GM15510 (cell line): ENCODE measurements around the gene GALR3.

Experiments used
- POLR2A ChIP-seq: IDR thresholded peaks from 3 replicates; pipeline ENCODE4 v1.6.1; 2011; ENCODE audit warnings: borderline replicate concordance; ENCODE audit not compliant: insufficient read length; ENCODE audit errors: extremely low read depth

The GALR3 gene

GRCh38 chr22:37797874-37798500 is 25.2 kb upstream of the GALR3 start:
- TF ChIP-seq POLR2A: no peak

- TF ChIP-seq POLR2A: no peak
Observed at GRCh38 chr22:37801946-37802309, 21.3 kb upstream of the GALR3 start.

DNA sequence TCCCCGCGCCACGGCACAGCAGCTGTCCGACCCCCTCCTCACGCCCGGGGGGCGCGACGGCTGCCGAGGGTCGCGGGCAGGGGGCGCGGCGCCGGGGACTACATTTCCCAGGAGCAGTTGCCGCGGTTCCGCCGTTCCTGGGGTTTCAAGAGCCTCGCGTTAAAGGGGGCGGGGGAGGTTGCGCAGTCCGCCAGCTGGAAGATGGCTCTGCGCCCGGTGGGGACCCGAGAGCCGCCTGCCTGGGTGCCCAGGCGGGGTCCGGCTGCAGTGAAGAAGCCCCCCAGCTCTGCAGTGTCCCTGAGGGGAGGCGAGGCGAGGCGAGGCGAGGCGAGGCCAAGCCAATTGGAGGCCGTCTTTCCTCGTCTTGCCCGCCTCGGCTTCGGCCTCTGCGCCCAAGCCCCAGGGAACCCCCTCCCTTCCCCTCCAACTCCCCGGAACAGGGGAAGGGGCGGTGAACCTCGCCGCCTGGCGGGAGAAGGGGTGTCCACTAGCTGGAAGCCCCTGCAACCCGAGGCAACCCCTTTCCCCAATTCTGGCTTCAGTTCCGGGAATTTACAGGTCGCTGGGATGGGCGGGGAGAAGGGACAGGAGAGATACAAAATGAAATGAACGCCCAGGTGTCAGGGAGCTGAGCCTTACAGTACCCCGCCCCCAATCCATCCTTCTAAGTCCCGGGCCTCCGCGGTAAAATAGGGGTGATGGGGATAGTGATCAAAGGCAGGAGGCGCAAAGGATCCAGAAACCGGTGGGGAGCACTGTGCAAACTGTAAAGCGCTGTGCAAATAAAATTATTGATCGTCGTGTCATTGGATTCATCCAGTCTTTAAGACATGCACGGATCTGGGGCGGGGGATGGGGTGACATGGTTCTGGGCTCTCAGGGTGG is 20.6 kb upstream of the GALR3 start:
- TF ChIP-seq POLR2A: no peak

DNA sequence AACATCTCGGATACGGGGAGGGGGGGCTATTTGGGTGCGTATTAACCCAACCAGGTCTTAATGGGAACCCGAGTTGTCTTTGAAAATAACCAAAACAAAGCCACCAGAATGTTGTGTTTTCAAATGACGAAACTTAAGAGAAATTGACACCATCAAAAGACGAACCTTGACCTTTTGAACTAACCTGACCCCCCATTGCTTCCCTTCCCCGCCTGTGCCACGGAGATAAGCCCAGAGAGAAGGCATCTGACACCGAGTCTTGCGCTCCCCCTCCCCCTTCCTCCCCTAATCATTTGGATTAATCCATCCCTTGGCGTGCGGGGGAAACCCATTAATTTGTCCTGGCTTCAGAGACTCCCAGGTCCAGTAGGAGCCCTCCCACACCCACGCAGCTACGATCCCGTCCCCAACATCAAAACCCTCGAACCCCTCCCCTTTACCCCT is 20.0 kb upstream of the GALR3 start:
- TF ChIP-seq POLR2A: no peak

DNA sequence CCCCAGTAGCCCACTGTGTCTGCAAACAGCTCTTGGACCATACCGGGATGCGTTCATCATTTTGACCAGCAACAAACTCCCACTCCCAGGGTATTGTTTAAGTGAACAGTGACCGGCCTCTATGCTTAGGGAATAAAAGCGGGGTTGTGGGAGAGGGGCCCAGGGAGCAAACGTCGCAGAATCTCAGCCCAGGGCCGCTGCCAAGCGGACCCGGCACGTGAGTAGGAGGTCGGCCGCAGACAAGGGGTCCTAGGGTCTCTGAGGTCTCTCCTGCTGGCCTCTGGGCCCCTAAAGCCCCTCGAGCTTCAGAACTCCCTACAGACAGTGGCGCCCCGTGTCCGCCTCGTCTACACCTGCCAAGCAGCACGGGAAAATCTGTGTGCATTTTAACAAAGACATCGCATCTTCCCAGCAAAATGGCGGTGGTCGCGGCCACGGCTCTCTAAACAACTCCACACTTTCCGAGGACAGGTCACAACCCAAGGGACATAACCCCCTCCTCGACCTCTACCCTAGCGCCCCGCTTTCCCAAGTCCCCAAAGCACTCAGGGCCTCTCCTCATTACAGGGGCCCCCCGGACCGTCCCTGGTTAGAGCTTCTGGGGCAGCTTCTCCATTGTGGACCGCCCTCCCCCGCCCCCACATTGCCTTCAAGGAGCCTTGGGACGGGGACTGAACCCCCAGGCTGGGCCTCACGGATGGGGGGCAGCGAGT is 19.4 kb upstream of the GALR3 start:
- no peak for TF ChIP-seq POLR2A

- no peak for TF ChIP-seq POLR2A
Observed at GRCh38 chr22:37804352-37804880, 18.8 kb upstream of the GALR3 start.

DNA sequence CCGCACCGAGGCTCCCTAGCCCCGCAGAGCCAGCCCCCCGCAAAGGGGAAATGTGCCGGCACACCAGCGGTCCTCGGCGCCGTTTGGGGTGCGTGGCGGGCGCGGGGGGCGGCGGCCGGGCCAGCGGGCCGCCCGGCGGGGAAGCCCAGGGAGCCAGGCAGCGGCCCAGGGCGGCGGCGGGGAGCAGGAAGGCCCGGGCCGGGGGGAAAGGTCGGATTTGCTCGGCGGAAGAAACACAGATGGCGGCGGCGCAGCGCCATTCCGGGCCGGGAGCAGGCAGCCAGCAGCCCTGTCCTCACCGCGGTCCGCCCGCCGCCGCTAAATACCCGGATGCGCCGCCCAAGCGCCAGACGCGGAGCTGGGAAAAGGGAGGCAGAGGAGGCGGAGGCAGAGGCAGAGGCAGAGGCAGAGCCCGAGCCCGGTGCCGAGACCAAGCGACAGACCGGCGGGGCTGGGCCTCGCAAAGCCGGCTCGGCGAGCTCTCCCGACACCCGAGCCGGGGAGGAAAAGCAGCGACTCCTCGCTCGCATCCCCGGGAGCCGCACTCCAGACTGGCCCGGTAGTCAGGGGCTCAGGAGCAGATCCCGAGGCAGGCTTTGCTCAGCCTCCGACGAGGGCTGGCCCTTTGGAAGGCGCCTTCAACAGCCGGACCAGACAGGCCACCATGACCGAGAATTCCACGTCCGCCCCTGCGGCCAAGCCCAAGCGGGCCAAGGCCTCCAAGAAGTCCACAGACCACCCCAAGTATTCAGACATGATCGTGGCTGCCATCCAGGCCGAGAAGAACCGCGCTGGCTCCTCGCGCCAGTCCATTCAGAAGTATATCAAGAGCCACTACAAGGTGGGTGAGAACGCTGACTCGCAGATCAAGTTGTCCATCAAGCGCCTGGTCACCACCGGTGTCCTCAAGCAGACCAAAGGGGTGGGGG is 18.0 kb upstream of the GALR3 start:
- no peak for TF ChIP-seq POLR2A

GRCh38 chr22:37805810-37806277 is 17.3 kb upstream of the GALR3 start:
- TF ChIP-seq POLR2A: no peak

- no peak for TF ChIP-seq POLR2A
Observed at GRCh38 chr22:37806409-37807333, 16.5 kb upstream of the GALR3 start.

DNA sequence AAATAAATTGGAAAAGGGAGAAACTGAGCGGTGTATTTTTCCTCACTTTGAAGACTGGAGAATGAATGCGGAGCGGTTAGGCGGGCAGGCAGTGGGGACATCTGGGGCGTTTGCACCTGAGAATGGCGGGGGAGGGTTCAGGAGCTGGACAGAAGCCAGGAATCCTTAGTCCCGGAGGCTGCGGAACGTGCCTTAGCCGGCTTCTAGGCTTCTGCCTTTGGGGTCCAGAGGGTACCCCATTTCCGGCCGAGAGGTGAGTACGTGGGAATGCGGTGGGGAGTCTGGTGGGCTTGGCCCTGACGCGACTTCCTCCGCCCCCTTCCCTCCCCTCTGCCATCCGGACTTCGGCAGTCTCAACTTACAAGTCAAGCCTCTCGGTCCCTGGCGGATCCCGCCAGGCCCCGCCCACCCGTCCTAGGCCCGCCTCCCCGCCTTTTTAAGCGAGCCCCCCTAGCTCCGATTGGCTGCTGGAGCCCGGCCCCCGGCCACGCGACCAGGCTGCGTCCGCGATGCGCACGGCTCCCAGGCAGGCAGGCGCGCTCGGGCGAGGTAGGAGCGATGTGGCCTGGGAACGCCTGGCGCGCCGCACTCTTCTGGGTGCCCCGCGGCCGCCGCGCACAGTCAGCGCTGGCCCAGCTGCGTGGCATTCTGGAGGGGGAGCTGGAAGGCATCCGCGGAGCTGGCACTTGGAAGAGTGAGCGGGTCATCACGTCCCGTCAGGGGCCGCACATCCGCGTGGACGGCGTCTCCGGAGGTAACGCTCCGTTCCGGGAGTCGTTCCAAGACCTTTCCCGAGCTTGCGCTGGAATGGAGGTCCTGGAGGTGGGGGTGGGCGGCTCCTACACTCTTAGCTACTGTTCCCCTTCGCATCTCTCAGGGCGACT is 15.5 kb upstream of the GALR3 start, which contains the start of gene GCAT:
Gene GCAT, plus strand, starts transcription at position 525 of the 884 bp plus-strand sequence. Its CDS starts 34 bp downstream, at position 559.
- TF ChIP-seq POLR2A: peak; percentile 58

- no peak for TF ChIP-seq POLR2A
Observed at GRCh38 chr22:37808294-37808657, 14.9 kb upstream of the GALR3 start.
